GM08714 (cell line): ENCODE data around the gene ARMH4.

ENCODE experiments used
- H3K4me3 ChIP-seq: fragments of 200-500 bp; sonication (Bioruptor generic); 2 replicates; pipeline ENCODE4 v1.5.1; 2014; ENCODE audit warnings: mild to moderate bottlenecking, low read length, inconsistent platforms
- ZNF274 ChIP-seq: IDR thresholded peaks from 2 replicates; pipeline ENCODE4 v1.6.1; 2012; ENCODE audit warnings: mild to moderate bottlenecking, low read depth, low read length

ARMH4 gene

GRCh38 chr14:58167057-58167456 is 15.0 kb upstream of the ARMH4 start:
- no peak for TF ChIP-seq ZNF274
- no peak overlapping the region for H3K4me3 ChIP-seq

GRCh38 chr14:58166005-58166983 is 14.3 kb upstream of the ARMH4 start:
- no peak for TF ChIP-seq ZNF274
- no peak overlapping the region for H3K4me3 ChIP-seq

GRCh38 chr14:58160561-58160960 is 8.5 kb upstream of the ARMH4 start:
- no peak for TF ChIP-seq ZNF274
- no peak overlapping the region for H3K4me3 ChIP-seq

GRCh38 chr14:58151133-58152013 is 640 bp downstream of the ARMH4 start:
- no peak for TF ChIP-seq ZNF274
- H3K4me3 ChIP-seq: peak overlapping the region; percentile 70; the same call in 1 of the 2 replicates

GRCh38 chr14:58150243-58150805 is 1.7 kb downstream of the ARMH4 start:
- H3K4me3 ChIP-seq: no peak overlapping the region
- no peak for TF ChIP-seq ZNF274

GRCh38 chr14:58149196-58149595 is 2.8 kb downstream of the ARMH4 start:
- TF ChIP-seq ZNF274: no peak
- H3K4me3 ChIP-seq: no peak overlapping the region

GRCh38 chr14:58146399-58146798 is 5.6 kb downstream of the ARMH4 start:
- TF ChIP-seq ZNF274: no peak
- H3K4me3 ChIP-seq: no peak overlapping the region

GRCh38 chr14:58145936-58146335 is 6.1 kb downstream of the ARMH4 start:
- no peak for TF ChIP-seq ZNF274
- no peak overlapping the region for H3K4me3 ChIP-seq

- no peak for TF ChIP-seq ZNF274
- no peak overlapping the region for H3K4me3 ChIP-seq
These were observed 8.9 kb downstream of the ARMH4 start for GRCh38 chr14:58143106-58143505.

GRCh38 chr14:58141893-58142292 is 10.1 kb downstream of the ARMH4 start:
- TF ChIP-seq ZNF274: no peak
- H3K4me3 ChIP-seq: no peak overlapping the region

- TF ChIP-seq ZNF274: no peak
These were observed 13.1 kb downstream of the ARMH4 start for GRCh38 chr14:58138714-58139482.

GRCh38 chr14:58138031-58138713 is 13.8 kb downstream of the ARMH4 start:
- no peak overlapping the region for H3K4me3 ChIP-seq
- no peak for TF ChIP-seq ZNF274

More at GRCh38 chr14:58138714-58139482, 13.1 kb downstream of the ARMH4 start:
- no peak overlapping the region for H3K4me3 ChIP-seq

GRCh38 chr14:58133739-58134138 is 18.3 kb downstream of the ARMH4 start:
- no peak for TF ChIP-seq ZNF274
- H3K4me3 ChIP-seq: no peak overlapping the region

- no peak for TF ChIP-seq ZNF274
- H3K4me3 ChIP-seq: no peak overlapping the region
These were observed 20.6 kb downstream of the ARMH4 start for GRCh38 chr14:58131386-58131785.
